Measurements from ENCODE around the gene KRT6C. TPM values are rescaled to one million over a fixed set of nuclear protein-coding genes. Genes with fewer than 3 reads are reported as not detected.

Gene KRT6C
- total and polyA plus RNA-seq, 2 donors from 2014 or later: not detected

- H3K4me3 ChIP-seq (ENCODE audit: low read length in 3 of 3): no peak overlapping the region
- H3K36me3 ChIP-seq (ENCODE audit: control insufficient read depth in 2 of 3, insufficient read depth in 3 of 3, low read length in 3 of 3): no peaks in the 10 kb centered on the region
- intact Hi-C loops (cut with DNase I): no loop called here
- H3K4me1 ChIP-seq (ENCODE audit: control insufficient read depth in 2 of 3, insufficient read depth in 2 of 3, low read depth in 1 of 3, low read length in 3 of 3): no peaks in the 10 kb centered on the region
- H3K9ac ChIP-seq (ENCODE audit: low read length in 3 of 3): no peak overlapping the region
- H3K9me3 ChIP-seq (ENCODE audit: control insufficient read depth in 2 of 3, insufficient read depth in 1 of 3, low read length in 3 of 3): no peaks in the 10 kb centered on the region
- TF ChIP-seq CTCF (IDR thresholded peaks at IDR 0.05; ENCODE audit: borderline replicate concordance, extremely low read depth, insufficient read depth): no peak
- FAIRE-seq: no peak
- DNase-seq: no peak
- H3K27me3 ChIP-seq (ENCODE audit: control insufficient read depth, insufficient read depth, low read length): no peaks in the 10 kb centered on the region
- H3K27ac ChIP-seq (ENCODE audit: low read depth in 2 of 2, low read length in 2 of 2): no peak overlapping the region
These were observed 35.0 kb downstream of the KRT6C start for GRCh38 chr12:52438305-52439301.

GRCh38 chr12:52437508-52437907 lies 36.1 kb downstream of the KRT6C start:
- no peaks in the 10 kb centered on the region for H3K36me3 ChIP-seq (ENCODE audit: control insufficient read depth in 2 of 3, insufficient read depth in 3 of 3, low read length in 3 of 3)
- FAIRE-seq (no peak), DNase-seq (no peak)
- no peak overlapping the region for H3K4me3 ChIP-seq (ENCODE audit: low read length in 3 of 3)
- no peaks in the 10 kb centered on the region for H3K4me1 ChIP-seq (ENCODE audit: control insufficient read depth in 2 of 3, insufficient read depth in 2 of 3, low read depth in 1 of 3, low read length in 3 of 3)
- H3K27ac ChIP-seq (ENCODE audit: low read depth in 2 of 2, low read length in 2 of 2): no peak overlapping the region
- no peaks in the 10 kb centered on the region for H3K9me3 ChIP-seq (ENCODE audit: control insufficient read depth in 2 of 3, insufficient read depth in 1 of 3, low read length in 3 of 3)
- intact Hi-C loops (cut with DNase I): no loop called here
- H3K9ac ChIP-seq (ENCODE audit: low read length in 3 of 3): no peak overlapping the region
- no peaks in the 10 kb centered on the region for H3K27me3 ChIP-seq (ENCODE audit: control insufficient read depth, insufficient read depth, low read length)
- TF ChIP-seq CTCF (IDR thresholded peaks at IDR 0.05; ENCODE audit: borderline replicate concordance, extremely low read depth, insufficient read depth): no peak

GRCh38 chr12:52436828-52437474 lies 36.7 kb downstream of the KRT6C start:
- FAIRE-seq (no peak), DNase-seq (no peak)
- no peaks in the 10 kb centered on the region for H3K4me1 ChIP-seq (ENCODE audit: control insufficient read depth in 2 of 3, insufficient read depth in 2 of 3, low read depth in 1 of 3, low read length in 3 of 3)
- no peak overlapping the region for H3K4me3 ChIP-seq (ENCODE audit: low read length in 3 of 3)
- no peaks in the 10 kb centered on the region for H3K36me3 ChIP-seq (ENCODE audit: control insufficient read depth in 2 of 3, insufficient read depth in 3 of 3, low read length in 3 of 3)
- H3K27me3 ChIP-seq (ENCODE audit: control insufficient read depth, insufficient read depth, low read length): no peaks in the 10 kb centered on the region
- H3K9me3 ChIP-seq (ENCODE audit: control insufficient read depth in 2 of 3, insufficient read depth in 1 of 3, low read length in 3 of 3): no peaks in the 10 kb centered on the region
- intact Hi-C loops (cut with DNase I): no loop called here
- no peak for TF ChIP-seq CTCF (IDR thresholded peaks at IDR 0.05; ENCODE audit: borderline replicate concordance, extremely low read depth, insufficient read depth)
- H3K27ac ChIP-seq (ENCODE audit: low read depth in 2 of 2, low read length in 2 of 2): no peak overlapping the region
- no peak overlapping the region for H3K9ac ChIP-seq (ENCODE audit: low read length in 3 of 3)

Measured in kidney (tissue), 14 donors.